Measurements from ENCODE around the gene RACGAP1. TPM values are rescaled to one million over a fixed set of nuclear protein-coding genes. Genes with fewer than 3 reads are reported as not detected.

The RACGAP1 gene
- total and polyA plus RNA-seq, 12 donors, result 1.0 to 17.8 (median 3.9) TPM

- TF ChIP-seq, protein P1, sequence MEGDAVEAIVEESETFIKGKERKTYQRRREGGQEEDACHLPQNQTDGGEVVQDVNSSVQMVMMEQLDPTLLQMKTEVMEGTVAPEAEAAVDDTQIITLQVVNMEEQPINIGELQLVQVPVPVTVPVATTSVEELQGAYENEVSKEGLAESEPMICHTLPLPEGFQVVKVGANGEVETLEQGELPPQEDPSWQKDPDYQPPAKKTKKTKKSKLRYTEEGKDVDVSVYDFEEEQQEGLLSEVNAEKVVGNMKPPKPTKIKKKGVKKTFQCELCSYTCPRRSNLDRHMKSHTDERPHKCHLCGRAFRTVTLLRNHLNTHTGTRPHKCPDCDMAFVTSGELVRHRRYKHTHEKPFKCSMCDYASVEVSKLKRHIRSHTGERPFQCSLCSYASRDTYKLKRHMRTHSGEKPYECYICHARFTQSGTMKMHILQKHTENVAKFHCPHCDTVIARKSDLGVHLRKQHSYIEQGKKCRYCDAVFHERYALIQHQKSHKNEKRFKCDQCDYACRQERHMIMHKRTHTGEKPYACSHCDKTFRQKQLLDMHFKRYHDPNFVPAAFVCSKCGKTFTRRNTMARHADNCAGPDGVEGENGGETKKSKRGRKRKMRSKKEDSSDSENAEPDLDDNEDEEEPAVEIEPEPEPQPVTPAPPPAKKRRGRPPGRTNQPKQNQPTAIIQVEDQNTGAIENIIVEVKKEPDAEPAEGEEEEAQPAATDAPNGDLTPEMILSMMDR (IDR thresholded peaks at IDR 0.05), result no peak
- Histone ChIP-seq H3K9me3 (no peaks in the 10 kb centered on the region), H3K4me3 (no peak overlapping the region), H3K27me3 (peaks cover 0 to 56% (median 29%) of the 10 kb centered on the region in 7 donors), H3K4me1 (peaks cover 5 to 14% (median 9%) of the 10 kb centered on the region in 9 donors), H3K36me3 (no peaks in the 10 kb centered on the region), H3K27ac (no peak overlapping the region)
- ATAC-seq (no peak), DNase-seq (no peak)
- 88 to 97% methylated on average over 6 of the region's 6 CpGs for WGBS, 2 donors
- intact Hi-C loops (cut with DNase I), result loop anchor here (5.0 to 10.0 kb wide), 6 partner anchors 89 to 299 kb away; partner anchors contain the start of gene ASIC1 (in 5 of the 10)
These were observed 56.8 kb downstream of the RACGAP1 start for GRCh38 chr12:49968471-49968870.

GRCh38 chr12:49967777-49968250 is 57.5 kb downstream of the RACGAP1 start:
- 32 to 37% methylated on average over 15 of the region's 15 CpGs for WGBS, 2 donors
- Histone ChIP-seq H3K4me1 (peaks cover 5 to 20% (median 9%) of the 10 kb centered on the region in 9 donors), H3K27ac (no peak overlapping the region), H3K36me3 (no peaks in the 10 kb centered on the region), H3K9me3 (no peaks in the 10 kb centered on the region), H3K27me3 (peaks cover 0 to 63% (median 27%) of the 10 kb centered on the region in 7 donors), H3K4me3 (peak overlapping the region in 8 of 10 donors; percentile 27 to 50 (median 42))
- intact Hi-C loops (cut with DNase I), result loop anchor here (1.0 to 10.0 kb wide), 12 partner anchors 87 to 299 kb away; partner anchors contain the start of gene ASIC1 (in 6 of the 10)
- DNase-seq (no peak), ATAC-seq (peak in 1 of 8 donors; percentile 4)
- TF ChIP-seq, protein P1 (IDR thresholded peaks at IDR 0.05), result no peak

DNA sequence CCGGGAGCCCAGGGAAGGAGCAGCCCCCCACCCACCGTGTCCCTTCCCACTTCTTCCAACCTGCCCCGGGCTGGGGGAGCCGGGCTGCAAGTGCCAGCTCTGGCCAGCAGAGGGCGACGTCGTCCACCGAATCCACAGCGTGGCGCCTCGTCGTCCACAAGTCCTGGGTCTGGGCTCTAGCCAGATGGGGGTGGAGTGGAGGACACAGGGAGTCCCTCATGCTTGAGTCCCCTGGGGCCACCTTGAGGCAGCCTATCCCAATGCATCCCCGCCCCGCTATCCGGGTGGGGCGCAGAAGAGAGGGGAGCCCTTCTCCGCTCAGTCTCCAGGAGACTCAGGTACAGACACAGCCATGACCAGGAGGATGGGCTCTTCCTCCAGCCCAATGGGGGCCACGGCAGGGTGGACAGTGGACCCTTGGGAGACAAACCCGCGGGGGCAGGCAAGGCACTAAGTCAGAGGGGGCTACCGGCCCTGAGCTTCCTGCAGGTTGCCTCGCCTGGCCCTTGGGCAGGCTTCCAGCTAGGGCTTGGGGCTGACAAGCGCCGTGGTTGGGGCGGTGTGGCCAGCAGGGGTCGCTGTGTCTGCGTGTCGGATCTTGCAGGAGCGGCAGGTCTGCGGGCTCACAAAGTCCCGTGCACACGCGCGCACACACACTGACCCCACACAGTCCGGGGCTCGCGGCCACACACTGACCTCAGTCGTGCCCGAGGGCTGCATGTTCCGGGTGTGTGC is 58.1 kb downstream of the RACGAP1 start:
- peak; percentile 88 to 93 for DNase-seq
- Histone ChIP-seq H3K27me3 (peaks cover 0 to 69% (median 27%) of the 10 kb centered on the region in 7 donors), H3K27ac (no peak overlapping the region), H3K4me1 (peaks cover 5 to 26% (median 9%) of the 10 kb centered on the region in 9 donors), H3K36me3 (no peaks in the 10 kb centered on the region), H3K4me3 (peak overlapping the region in 9 of 10 donors; percentile 26 to 50 (median 42)), H3K9me3 (no peaks in the 10 kb centered on the region)
- TF ChIP-seq, protein P1 (IDR thresholded peaks at IDR 0.05), result peak; percentile 68 to 90 (median 78)
- 2% methylated on average over 40 of the region's 40 CpGs for WGBS, 2 donors
- intact Hi-C loops (cut with DNase I), result loop anchor here (1.0 to 10.0 kb wide), 12 partner anchors 88 to 300 kb away; partner anchors contain the start of gene ASIC1 (in 6 of the 10)
- peak; percentile 72 to 90 (median 84) for ATAC-seq

DNA sequence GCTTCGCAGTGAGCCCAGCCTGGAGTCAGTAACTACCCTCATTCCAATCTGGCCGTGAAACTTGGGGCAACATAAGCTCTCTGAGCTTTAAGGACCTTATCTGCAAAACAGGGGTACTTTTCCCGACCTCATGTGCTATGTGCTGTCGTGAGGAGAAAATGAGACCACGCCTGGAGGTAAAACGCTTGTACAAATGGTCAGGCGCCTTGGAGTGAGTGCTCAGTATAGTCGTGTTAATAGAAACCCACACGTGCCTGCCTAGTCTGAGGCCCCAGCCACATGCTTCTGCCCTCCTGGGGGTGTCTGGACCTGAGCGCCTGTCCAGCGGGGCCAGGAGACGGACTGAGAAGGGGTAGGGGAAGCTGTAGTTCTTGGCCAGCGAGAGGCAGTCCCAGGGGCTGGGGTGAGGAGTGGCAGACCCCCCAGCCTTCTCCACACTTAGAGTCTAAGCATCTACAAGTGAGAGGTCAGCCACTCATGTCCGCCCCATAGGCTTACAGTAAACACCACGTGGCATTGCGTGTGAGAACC is 58.7 kb downstream of the RACGAP1 start:
- 38 to 39% methylated on average over 16 of the region's 16 CpGs for WGBS, 2 donors
- Histone ChIP-seq H3K9me3 (no peaks in the 10 kb centered on the region), H3K27me3 (peaks cover 0 to 73% (median 28%) of the 10 kb centered on the region in 7 donors), H3K4me1 (peaks cover 5 to 27% (median 9%) of the 10 kb centered on the region in 9 donors), H3K4me3 (no peak overlapping the region), H3K27ac (no peak overlapping the region), H3K36me3 (no peaks in the 10 kb centered on the region)
- intact Hi-C loops (cut with DNase I), result loop anchor here (1.0 to 10.0 kb wide), 12 partner anchors 89 to 301 kb away; partner anchors contain the start of gene ASIC1 (in 6 of the 10)
- no peak for DNase-seq
- TF ChIP-seq, protein P1 (IDR thresholded peaks at IDR 0.05), result no peak
- no peak for ATAC-seq
